Effector memory CD4-positive, alpha-beta T cell (primary cell): Measurements from ENCODE around the gene THAP8.

Experiments
- DNase-seq, 3 donors: peaks; one replicate each; pipeline ENCODE4 v3.0.0-alpha.2; 2020
- H3K27ac ChIP-seq: 2 replicates; pipeline ENCODE4 v1.7.0; 2013; ENCODE audit warnings: mild to moderate bottlenecking, low read length, moderate library complexity; ENCODE audit not compliant: insufficient read depth, poor library complexity, severe bottlenecking
- H3K27me3 ChIP-seq: replicated peaks from 2 replicates; pipeline ENCODE4 v1.7.0; 2013; ENCODE audit warnings: mild to moderate bottlenecking, low read length; ENCODE audit not compliant: insufficient read depth, control insufficient read depth, poor library complexity, severe bottlenecking
- H3K36me3 ChIP-seq: 2 replicates; pipeline ENCODE4 v1.7.0; 2013; ENCODE audit warnings: mild to moderate bottlenecking, low read length, moderate library complexity; ENCODE audit not compliant: control insufficient read depth, insufficient read depth
- H3K4me1 ChIP-seq: 2 replicates; pipeline ENCODE4 v1.7.0; 2013; ENCODE audit warnings: low read length, mild to moderate bottlenecking; ENCODE audit not compliant: control insufficient read depth, insufficient read depth, poor library complexity, severe bottlenecking
- H3K4me3 ChIP-seq: 2 replicates; pipeline ENCODE4 v1.7.0; 2013; ENCODE audit warnings: low read length, low read depth, mild to moderate bottlenecking; ENCODE audit not compliant: insufficient read depth, poor library complexity, severe bottlenecking
- H3K9me3 ChIP-seq: 2 replicates; pipeline ENCODE4 v1.7.0; 2013; ENCODE audit warnings: mild to moderate bottlenecking, low read length, moderate library complexity; ENCODE audit not compliant: control insufficient read depth

THAP8 gene

GRCh38 chr19:35986664-35987570 lies 67.2 kb downstream of the THAP8 start:
- Histone ChIP-seq H3K4me1 (peaks cover 5% of the 10 kb centered on the region), H3K36me3 (no peaks in the 10 kb centered on the region), H3K27me3 (peaks cover 22% of the 10 kb centered on the region), H3K27ac (no peak overlapping the region), H3K9me3 (no peaks in the 10 kb centered on the region), H3K4me3 (peak overlapping the region; percentile 34)
- DNase-seq = no peak

GRCh38 chr19:35986111-35986510 lies 68.0 kb downstream of the THAP8 start:
- Histone ChIP-seq H3K27me3 (peaks cover 22% of the 10 kb centered on the region), H3K9me3 (no peaks in the 10 kb centered on the region), H3K4me3 (no peak overlapping the region), H3K4me1 (peaks cover 5% of the 10 kb centered on the region), H3K27ac (no peak overlapping the region), H3K36me3 (no peaks in the 10 kb centered on the region)
- DNase-seq = no peak
